H1 (cell line): ENCODE measurements around the gene TGM6. TPM values are rescaled to one million over a fixed set of nuclear protein-coding genes. Genes with fewer than 3 reads are reported as not detected.

ENCODE experiments used
- SRF ChIP-seq: IDR thresholded peaks from 2 replicates; pipeline ENCODE4 v1.6.1; 2011; ENCODE audit warnings: mild to moderate bottlenecking, low read depth, low read length, moderate library complexity
- SUZ12 ChIP-seq: fragments of 200-600 bp; sonication (generic); IDR thresholded peaks from 2 replicates; pipeline ENCODE4 v1.6.1; 2012; ENCODE audit warnings: mild to moderate bottlenecking, inconsistent platforms, low read length, moderate library complexity, mixed read lengths
- USF2 ChIP-seq: IDR thresholded peaks from 2 replicates; pipeline ENCODE4 v1.6.1; 2011; ENCODE audit warnings: low read length, improper control_type of control experiment
- polyA plus RNA-seq, 7 experiments: library from polyadenylated mRNA; depleted of rRNA in 3 of 7; stranded (reverse) in 5 of 7; unstranded in 2 of 7; fragments of >200 nt in 5 of 7; fragments of 200-250 nt in 2 of 7; gene quantifications; 1 replicate in 5 of 7; 2 replicates in 1 of 7; 4 replicates in 1 of 7; pipeline versions ENCODE4 v1.2.1 to v1.2.3, GENCODE V29; 2011 to 2013; ENCODE audit warnings: missing spikeins in 2 of 7, mixed read lengths in 2 of 7
- total RNA-seq: library from RNA; stranded (reverse); fragmentation: NEBNext Ultra II Directional; extraction: Animal tissue kit (Norgen Biotek cat#: 25700); gene quantifications from 2 replicates; pipeline ENCODE4 v1.2.1, GENCODE V29; 2021

Gene TGM6
- total and polyA plus RNA-seq, 2 of the 8 experiments (the other 6 are each of a cell fraction or from before 2014, with no cell fraction given), result 0.03 TPM; not detected in 1

- TF ChIP-seq SUZ12, result no peak
- TF ChIP-seq SRF, result no peak
- TF ChIP-seq USF2, result no peak
Observed at GRCh38 chr20:2416541-2417212, 36.0 kb downstream of the TGM6 start (continued).
